ENCODE data around the gene DOCK8.
A peak's percentile ranks its signal among the peaks of the same experiment; 100 is the strongest.

The DOCK8 gene

DNA sequence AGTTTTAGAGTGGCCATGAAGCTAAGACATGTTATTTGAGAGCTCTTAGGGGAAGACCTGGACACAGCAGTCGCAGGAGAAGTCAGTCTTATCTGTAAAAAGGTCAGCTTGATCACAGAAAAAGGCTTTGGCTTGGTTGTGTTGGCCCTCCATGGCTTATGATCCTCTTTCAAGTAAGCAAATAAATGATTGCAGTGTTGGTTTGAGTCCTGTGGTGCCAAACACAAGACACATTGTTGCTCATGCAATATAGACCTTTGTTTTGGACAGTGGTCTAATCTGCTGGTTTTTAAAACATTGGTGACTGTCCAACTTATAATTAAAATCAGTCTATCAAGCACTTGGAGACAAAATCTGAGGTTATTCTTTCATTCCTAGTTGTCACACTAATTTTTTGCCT, 54.0 kb downstream of the DOCK8 start:
- no peak for DNase-seq

GRCh38 chr9:269081-269711, 54.5 kb downstream of the DOCK8 start:
- DNase-seq: peak; percentile 31 to 69 (median 58)

DNA sequence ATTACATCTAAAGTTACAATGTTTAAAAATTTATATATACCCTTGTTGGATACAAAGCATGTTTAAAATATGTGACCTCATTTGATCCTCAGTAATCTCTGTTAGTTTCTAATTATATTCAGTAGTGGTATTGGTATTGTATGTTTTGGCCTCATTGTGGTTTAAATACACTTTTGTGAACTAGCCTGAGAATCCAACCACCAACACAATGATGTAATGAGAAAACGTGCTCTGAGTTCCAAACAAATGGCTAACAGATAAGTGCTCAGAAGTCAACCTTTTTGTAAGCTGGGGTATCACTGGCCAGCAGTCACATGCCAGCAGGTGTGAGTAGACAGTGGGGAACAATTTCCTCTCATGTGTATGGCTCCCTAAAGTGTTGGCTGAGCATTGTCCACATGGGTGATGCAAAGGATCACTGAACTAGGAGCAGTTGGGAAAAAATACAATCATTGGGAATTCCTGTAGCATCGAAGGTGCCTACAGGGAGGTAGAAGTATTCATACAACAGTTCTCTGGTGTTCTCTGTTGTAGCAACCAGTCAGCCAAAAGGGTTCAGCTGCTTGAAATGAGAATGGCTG, 56.1 kb downstream of the DOCK8 start:
- no peak for DNase-seq

DNA sequence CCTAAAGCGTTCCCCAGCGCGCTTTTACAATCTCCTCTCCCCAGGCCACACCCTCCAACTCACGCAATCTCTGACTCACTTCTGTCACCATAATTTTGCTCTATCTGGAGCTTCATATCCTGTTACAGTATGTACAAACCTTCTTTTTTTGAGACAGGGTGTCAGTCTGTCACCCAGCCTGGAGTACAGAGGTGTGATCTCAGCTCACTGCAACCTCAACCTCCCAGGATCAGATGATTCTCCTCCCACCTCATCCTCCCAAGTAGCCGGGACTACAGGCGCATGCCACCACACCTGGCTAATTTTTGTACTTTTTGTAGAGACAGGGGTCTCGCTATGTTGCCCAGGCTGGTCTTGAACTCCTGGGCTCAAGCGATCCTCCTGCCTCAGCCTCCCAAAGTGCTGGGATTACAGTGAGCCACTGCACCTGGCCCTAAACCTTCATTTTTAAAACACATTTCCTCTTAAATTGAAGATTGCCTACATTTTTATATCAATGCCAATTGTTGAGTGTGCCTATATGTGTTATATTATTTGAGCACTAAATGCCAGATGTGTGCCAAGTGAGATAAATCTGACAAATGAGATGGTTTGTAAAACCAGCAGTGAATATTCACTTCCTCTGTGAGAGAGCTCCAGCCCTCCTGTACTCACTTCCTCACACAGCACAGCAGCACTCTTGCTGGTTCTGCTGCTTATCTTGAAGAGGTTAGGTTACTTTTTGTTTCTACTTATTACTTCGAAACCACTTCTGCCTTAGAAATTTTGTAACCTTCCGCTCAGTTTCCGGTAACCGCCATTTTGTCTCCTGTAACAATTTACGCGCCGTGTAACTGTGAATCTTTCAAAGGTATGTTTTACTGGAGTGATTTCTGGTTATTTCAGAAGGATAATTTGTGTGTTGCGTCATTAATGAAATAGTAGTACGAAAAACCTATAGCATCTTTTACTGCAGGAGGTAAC, 57.9 kb downstream of the DOCK8 start:
- peak; percentile 73 to 92 (median 85) for DNase-seq

GRCh38 chr9:274406-274805, 59.7 kb downstream of the DOCK8 start:
- DNase-seq: peak in 1 of 4 experiments; percentile 14

DNA sequence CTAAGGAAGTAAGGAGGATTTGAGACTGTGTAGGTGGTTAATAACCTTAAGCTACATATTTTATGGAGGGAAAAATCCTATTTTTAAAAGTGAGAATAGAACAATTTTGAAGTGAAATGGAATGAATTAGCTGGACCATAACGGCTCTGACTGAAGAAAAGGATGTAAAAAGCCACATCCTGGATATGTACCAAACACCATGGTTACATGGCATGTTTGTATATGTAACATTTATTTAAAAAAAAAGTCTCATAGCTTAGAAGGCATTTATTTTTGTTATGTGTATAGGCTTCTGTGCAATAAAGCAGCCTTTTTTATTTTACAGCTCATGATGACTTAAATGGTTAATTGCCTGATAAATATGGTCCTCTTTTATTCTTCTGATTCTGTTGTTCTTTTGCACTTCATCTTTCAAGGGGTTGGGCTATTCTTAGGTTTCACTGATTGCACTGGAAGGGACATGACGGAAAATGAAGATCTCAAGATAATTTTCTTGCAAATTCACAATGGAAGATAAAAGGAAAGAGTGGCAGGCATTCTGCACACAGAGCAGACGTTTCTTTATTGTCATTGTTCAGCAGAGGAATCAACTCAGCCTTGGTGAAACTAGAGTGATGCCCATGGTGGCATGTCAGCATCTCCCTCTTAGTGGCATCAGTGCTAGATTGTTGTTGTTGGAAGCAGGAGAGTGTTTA, 63.1 kb downstream of the DOCK8 start:
- no peak for DNase-seq

- peak; percentile 44 to 66 (median 52) for DNase-seq
Observed at GRCh38 chr9:278651-279050, 64.0 kb downstream of the DOCK8 start.

DNA sequence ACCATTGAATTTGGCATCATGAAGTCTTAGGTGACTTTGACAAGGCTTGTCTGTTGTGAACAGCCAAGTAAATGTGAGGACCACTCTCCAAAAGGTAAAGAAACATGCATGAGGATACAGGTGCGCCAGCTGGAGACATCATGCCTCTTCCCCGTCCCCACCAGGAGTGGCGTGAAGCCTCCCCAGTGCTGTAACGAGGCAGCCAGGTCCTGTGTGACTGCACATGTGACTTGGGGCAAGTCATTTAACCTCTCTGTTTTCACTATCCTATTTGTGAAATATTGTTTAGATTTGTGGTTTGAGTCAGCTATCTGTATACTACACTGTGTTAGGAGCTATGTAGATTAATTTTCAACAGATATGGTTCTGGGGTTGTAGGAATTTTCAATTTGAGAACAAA, 65.0 kb downstream of the DOCK8 start:
- no peak for DNase-seq

DNA sequence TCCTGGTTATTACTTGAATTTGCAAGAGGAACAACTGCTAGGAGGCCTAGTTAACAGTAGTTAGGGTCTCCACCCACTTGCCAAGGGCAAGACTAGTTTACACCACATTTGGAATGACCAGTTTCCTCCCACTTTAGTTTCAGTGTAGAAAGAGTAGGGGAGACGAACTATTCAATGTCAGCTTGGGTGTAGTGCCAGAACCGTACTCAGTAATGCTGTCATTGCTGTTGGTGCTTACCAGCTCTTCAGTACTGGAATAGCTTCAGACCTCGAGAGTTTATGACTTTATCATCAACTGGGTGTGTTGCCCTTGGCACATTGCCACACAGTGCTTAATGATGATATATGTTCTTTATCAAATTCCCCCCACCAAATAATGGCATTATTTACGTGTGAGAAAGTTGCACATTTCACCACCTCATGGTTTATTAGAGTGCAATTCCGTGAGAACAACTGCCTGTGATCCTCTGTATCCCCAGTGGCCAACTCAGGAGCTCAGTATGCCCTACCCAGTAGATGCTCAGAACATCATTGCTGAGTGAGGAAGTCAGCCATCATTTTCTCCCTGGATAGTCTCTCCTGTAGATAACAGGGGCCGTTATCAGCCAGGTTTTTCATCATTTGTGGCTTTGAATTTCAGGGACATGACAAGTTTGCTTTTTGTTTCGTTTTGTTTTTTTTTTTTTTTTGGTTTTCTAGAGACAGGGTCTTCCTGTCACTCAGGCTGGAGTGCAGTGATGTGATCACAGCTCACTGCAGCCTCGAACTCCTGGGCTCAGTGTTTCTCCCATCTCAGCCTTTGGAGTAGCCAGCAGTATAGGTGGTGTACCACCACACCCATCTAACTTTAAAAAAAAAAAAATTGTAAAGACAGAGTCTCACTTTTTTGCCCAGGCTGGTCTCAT, 67.3 kb downstream of the DOCK8 start:
- DNase-seq: peak; percentile 43 to 87 (median 54)

DNA sequence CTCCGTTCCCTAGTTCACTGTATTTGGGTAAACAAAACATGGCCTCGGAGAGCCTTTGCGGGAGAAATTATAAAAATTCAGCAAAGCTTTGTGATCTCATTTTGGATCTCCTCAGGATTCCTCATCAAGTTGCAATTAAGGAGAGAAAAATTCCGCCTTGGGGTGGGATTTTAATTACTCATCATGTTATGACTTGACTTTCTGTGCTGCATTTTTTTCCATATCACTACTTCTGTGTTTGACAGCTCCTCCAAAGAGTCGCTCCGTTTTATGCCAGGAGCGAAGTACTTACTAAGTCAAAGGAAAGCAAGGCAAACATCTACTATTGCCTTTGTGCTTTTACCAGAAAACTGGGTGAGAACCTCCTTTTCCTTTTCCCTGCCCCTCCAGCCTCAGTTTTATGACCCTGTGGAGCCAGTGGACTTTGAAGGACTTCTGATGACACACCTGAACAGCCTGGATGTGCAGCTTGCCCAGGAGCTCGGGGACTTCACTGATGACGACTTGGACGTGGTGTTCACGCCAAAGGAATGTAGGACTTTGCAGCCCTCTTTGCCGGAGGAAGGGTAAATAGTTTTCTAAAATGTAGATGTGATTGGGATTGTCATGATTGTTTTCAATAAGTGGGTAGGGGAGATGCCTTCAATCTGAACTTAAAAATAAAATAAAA, 71.5 kb downstream of the DOCK8 start:
- DNase-seq: no peak

DNA sequence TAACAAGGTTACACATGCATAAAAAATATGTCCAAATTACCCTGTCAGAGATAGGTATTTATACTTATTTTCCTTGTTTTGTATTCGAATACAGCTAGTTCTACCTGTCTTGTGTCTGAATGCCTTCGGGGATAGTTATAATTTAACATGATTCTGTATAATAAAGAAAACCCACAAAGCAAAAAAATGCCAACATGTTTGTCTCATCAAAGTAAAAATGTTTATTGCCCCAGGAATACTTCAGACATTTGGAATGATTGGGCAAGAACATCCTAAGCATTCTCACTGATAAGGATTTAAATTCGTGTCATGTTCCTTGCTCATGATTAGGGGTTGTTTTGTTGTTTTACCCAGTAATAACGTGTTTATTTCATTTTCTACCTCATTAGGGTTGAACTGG, 74.5 kb downstream of the DOCK8 start:
- DNase-seq: no peak

DNA sequence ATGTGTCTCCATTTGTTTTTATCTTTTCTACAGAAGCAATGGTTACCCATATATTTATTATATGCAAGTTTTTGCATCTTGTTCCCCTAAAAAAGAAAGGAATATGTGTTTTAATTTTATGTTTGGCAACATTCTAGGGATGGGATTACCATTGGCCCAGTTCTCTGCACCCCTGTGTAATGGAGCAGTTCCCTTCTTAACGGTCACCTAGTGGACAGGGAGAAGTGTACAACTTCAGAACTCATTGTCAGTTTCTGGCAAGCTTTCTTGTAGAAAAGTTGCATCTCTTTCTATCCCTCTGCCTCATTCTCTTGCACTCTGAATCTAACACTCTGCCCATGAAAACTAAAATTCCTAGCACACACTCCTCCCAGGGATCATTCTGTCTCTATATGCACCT, 78.2 kb downstream of the DOCK8 start:
- no peak for DNase-seq

GRCh38 chr9:295576-295975, 80.9 kb downstream of the DOCK8 start:
- no peak for DNase-seq

DNA sequence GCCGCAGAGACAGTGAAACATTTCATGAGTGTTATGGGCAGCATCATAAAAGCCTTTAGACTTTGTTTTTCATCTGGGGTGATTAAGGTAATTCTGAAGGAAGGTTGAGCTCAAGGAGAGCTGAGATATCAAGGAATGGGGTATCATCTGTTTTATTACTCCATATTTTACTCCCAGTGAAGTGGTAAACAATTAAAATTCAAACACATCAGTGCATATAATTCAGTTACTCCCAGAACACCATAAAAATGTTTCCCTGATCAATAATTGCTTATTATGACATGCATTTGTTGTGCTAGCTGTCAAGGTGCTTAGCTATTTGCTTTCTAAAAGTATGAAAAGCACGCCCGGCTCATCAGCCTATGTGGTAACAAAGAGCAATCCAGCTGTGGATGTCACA, 81.7 kb downstream of the DOCK8 start:
- no peak for DNase-seq

- peak; percentile 84 to 96 (median 90) for DNase-seq
Observed at GRCh38 chr9:297104-297972, 82.7 kb downstream of the DOCK8 start.

- no peak for DNase-seq
Observed at GRCh38 chr9:303502-303901, 88.8 kb downstream of the DOCK8 start.

DNA sequence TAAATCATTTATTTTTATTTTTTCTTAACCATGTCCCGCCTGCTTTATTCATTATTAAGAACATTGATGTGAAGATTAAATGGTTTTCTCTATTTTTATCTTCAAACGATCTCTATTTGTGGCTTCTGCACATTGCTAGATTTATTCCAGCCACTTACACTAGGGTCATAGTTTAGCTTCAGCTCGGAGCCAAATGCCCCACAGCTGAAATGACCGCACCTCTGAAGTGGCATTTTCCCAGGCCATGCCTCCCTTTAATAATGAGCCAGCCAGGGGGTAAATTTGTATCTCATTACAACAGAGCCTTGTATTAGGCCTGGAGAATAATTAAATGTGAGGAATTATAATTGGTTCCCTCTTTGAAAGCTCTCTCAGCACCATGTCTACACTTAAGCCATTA, 89.4 kb downstream of the DOCK8 start:
- DNase-seq: no peak

DNA sequence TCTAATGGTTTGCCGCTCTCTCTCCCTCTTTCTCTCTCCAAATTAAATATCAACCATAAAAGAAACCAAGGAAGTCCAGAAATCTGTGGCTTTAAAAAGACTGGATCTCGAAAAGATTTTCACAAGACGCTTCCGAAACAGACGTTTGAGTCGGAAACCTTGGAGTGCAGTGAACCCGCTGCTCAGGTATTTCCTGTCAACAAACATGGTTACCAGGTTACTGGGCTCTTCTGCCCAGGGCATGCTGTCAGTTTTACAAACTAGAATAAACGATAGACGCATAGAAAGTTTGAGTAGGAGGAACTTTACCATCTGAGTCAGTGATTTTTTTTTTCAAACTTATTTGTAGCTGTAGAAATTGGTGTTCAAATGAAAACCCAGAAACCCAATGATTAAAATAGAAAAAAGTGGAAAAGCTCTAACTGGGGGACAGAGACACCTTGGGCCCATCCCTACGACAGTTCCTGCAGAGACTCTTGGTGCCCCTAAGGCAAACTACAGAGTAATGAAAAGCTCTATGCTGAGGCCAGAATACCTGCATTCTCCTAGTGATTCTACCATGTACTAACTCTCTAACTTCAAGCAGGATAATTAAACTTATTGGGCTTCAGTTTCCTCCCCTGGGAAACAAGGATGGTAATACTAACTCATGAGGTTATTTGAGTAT, 90.0 kb downstream of the DOCK8 start:
- DNase-seq: no peak

DNA sequence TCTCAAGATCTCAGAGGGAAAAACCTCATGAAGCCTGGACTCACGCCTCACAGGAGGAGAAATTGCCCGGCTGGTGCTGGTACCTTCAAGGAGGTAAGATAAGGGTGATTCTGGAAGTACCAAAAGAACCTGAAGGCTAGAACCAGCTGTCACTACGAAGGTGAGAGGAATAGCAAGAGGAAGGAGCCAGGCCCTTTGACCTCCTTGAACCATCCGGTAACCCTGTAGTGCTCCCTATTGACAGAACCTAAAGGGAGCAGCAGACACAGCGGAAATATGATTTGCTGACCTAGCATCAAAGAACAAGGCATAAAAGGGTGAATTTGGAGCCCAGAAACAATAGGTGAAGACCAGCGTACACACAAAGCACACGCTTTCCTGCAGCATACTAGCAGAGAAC, 92.2 kb downstream of the DOCK8 start:
- DNase-seq: peak; percentile 36 to 80 (median 60)

DNA sequence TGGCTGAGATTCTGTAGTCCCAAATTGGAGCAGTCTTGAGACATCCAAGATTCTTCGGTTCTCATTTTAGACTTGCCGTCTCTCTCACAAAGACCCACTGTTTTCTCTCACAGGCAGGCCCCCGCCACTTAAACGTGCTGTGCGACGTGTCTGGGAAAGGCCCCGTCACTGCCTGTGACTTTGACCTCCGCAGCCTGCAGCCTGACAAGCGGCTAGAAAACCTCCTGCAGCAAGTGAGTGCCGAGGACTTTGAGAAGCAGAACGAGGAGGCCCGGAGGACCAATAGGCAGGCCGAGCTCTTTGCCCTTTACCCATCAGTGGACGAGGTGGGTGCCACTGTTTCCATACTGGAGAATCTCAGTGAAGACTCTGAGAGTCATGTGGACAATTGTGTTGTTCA, 97.2 kb downstream of the DOCK8 start:
- no peak for DNase-seq
